ENCODE data around the gene C16orf46. TPM values are rescaled to one million over a fixed set of nuclear protein-coding genes. Genes with fewer than 3 reads are reported as not detected.

C16orf46 gene
- total and polyA plus RNA-seq, 2 donors (not counting 3 experiments of a cell fraction or from before 2014, with no cell fraction given): 0.26 TPM; not detected in 1

GRCh38 chr16:81088836-81089235 is 11.8 kb upstream of the C16orf46 start:
- Histone ChIP-seq H3K79me2 (ENCODE audit: control insufficient read depth, insufficient read depth, low read length) (peaks cover 12% of the 10 kb centered on the region), H2AFZ (ENCODE audit: low read depth, low read length) (no peak overlapping the region), H3K27ac (ENCODE audit: insufficient read depth, low read depth, low read length) (no peak overlapping the region), H4K20me1 (replicated peaks; ENCODE audit: control insufficient read depth, extremely low read depth, insufficient read depth, low read length) (no peaks in the 10 kb centered on the region), H3K27me3 (ENCODE audit: control insufficient read depth in 2 of 2, insufficient read depth in 2 of 2, low read length in 2 of 2) (no peaks in the 10 kb centered on the region), H3K4me1 (ENCODE audit: control insufficient read depth, extremely low read depth, insufficient read depth, low read length) (no peaks in the 10 kb centered on the region), H3K4me2 (ENCODE audit: insufficient read depth, low read length) (no peak overlapping the region), H3K9me1 (replicated peaks; ENCODE audit: control insufficient read depth, extremely low read depth, insufficient read depth, low read length) (no peaks in the 10 kb centered on the region), H3K4me3 (replicated peaks in 1 of 3; ENCODE audit: insufficient read depth in 1 of 3, low read depth in 1 of 3, low read length in 3 of 3) (no peak overlapping the region), H3K9ac (replicated peaks; ENCODE audit: extremely low read depth, insufficient read depth, low read length) (no peak overlapping the region), H3K9me3 (replicated peaks; ENCODE audit: control insufficient read depth, insufficient read depth, low read length) (no peaks in the 10 kb centered on the region), H3K36me3 (ENCODE audit: control insufficient read depth in 2 of 2, extremely low read depth in 1 of 2, insufficient read depth in 2 of 2, low read length in 2 of 2) (peaks cover 0 to 3% of the 10 kb centered on the region in 2 experiments)
- TF ChIP-seq FOS (IDR thresholded peaks at IDR 0.05; ENCODE audit: borderline replicate concordance, insufficient read depth, low read length) (no peak), POLR2AphosphoS5 (IDR thresholded peaks at IDR 0.05; ENCODE audit: insufficient read depth, low read depth, low read length) (no peak), GATA2 (IDR thresholded peaks at IDR 0.05; ENCODE audit: insufficient read depth, insufficient read length, low read depth, low read length) (no peak), JUN (IDR thresholded peaks at IDR 0.05; ENCODE audit: borderline replicate concordance, insufficient read depth, insufficient read length, low read depth) (no peak), POLR2A (IDR thresholded peaks at IDR 0.05; ENCODE audit: low read depth, low read length) (no peak), MYC (IDR thresholded peaks at IDR 0.05; ENCODE audit: low read depth, low read length) (no peak), EZH2 (IDR thresholded peaks at IDR 0.05; ENCODE audit: borderline replicate concordance, low read depth, low read length, severe bottlenecking) (no peak)
- TF ChIP-seq, protein P1, sequence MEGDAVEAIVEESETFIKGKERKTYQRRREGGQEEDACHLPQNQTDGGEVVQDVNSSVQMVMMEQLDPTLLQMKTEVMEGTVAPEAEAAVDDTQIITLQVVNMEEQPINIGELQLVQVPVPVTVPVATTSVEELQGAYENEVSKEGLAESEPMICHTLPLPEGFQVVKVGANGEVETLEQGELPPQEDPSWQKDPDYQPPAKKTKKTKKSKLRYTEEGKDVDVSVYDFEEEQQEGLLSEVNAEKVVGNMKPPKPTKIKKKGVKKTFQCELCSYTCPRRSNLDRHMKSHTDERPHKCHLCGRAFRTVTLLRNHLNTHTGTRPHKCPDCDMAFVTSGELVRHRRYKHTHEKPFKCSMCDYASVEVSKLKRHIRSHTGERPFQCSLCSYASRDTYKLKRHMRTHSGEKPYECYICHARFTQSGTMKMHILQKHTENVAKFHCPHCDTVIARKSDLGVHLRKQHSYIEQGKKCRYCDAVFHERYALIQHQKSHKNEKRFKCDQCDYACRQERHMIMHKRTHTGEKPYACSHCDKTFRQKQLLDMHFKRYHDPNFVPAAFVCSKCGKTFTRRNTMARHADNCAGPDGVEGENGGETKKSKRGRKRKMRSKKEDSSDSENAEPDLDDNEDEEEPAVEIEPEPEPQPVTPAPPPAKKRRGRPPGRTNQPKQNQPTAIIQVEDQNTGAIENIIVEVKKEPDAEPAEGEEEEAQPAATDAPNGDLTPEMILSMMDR (IDR thresholded peaks at IDR 0.05; ENCODE audit: extremely low read depth in 1 of 2, insufficient read depth in 1 of 2, low read depth in 1 of 2, low read length in 2 of 2): no peak
- TF ChIP-seq, protein P2, sequence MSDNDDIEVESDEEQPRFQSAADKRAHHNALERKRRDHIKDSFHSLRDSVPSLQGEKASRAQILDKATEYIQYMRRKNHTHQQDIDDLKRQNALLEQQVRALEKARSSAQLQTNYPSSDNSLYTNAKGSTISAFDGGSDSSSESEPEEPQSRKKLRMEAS (IDR thresholded peaks at IDR 0.05; ENCODE audit: insufficient read depth, insufficient read length): no peak
- intact Hi-C loops (cut with micrococcal nuclease) (no loop called here), dilution Hi-C loops (cut with MboI; ENCODE audit: extremely low pct_ligation_motif_present, low sequenced_read_pairs) (no loop called here)
- BruUV-seq (replicated peaks): no TSS peak
- FAIRE-seq (no peak), DNase-seq (ENCODE audit: low read depth, low spot score) (no peak)
- CTCF ChIA-PET: no interaction called here
- POLR2A ChIA-PET: no interaction called here

Data from endothelial cell of umbilical vein (primary cell).